ENCODE measurements around the gene DERL3. TPM values are rescaled to one million over a fixed set of nuclear protein-coding genes. Genes with fewer than 3 reads are reported as not detected.

The DERL3 gene
- total RNA-seq, 1 experiment from 2014 or later = 1.0 TPM

DNA sequence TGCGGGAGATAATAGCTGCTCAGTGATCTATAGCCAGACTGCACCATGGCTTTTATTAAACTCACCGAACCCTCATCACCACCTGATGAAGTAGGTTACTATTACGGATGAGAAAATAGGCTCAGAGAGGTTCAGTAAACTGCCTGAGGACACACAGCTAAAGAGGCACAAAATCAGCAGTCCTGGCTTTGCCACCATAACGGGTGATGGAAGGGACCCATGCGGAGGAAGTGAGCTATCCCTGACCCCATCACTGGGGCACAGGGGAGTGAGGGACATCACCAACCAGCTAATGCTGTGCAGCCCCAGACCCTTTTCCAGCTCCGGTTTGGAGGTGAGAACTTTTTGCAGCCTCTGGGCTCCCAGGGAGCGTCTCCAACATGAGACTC is 7.3 kb upstream of the DERL3 start:
- intact Hi-C loops (cut with micrococcal nuclease; ENCODE audit: unreplicated experiment) (loop anchor here (10.0 kb wide), 2 partner anchors 71 to 221 kb away; partner anchors contain the start of gene MMP11), in situ Hi-C loops (cut with HindIII; ENCODE audit: low pct_unique_long_range_greater_than_20kb, low sequenced_read_pairs) (no loop called here)
- no TSS peak for BruUV-seq (replicated peaks)
- Histone ChIP-seq H3K36me3 (ENCODE audit: control insufficient read depth, insufficient read depth, low read length) (no peaks in the 10 kb centered on the region), H3K27ac (ENCODE audit: low read length) (no peak overlapping the region), H3K4me1 (ENCODE audit: control insufficient read depth, insufficient read depth, low read length) (no peaks in the 10 kb centered on the region; the same call in none of the 2 replicates), H3K4me3 (ENCODE audit: low read depth in 2 of 2, low read length in 2 of 2) (no peak overlapping the region), H3K9me3 (ENCODE audit: control insufficient read depth, insufficient read depth, low read depth, low read length) (no peaks in the 10 kb centered on the region), H3K27me3 (ENCODE audit: control insufficient read depth, insufficient read depth, low read length) (no peaks in the 10 kb centered on the region)
- ATAC-seq = no peak
- ChIA-PET CTCF (interaction anchor here (0.5 kb wide), 1 partner anchor 14 kb away, joined by 3 read pairs; no protein-coding TSS in a partner anchor), POLR2A (no interaction called here)
- DNase-seq (ENCODE audit: low read depth, low spot score) = no peak
- TF ChIP-seq CTCF (IDR thresholded peaks at IDR 0.05) (no peak), POLR2AphosphoS5 (IDR thresholded peaks at IDR 0.05; ENCODE audit: low read depth, low read length) (no peak)

- CTCF ChIA-PET = interaction anchor here (0.5 kb wide), 1 partner anchor 15 kb away, joined by 3 read pairs; no protein-coding TSS in a partner anchor
- Histone ChIP-seq H3K9me3 (ENCODE audit: control insufficient read depth, insufficient read depth, low read depth, low read length) (no peaks in the 10 kb centered on the region), H3K27ac (ENCODE audit: low read length) (no peak overlapping the region), H3K36me3 (ENCODE audit: control insufficient read depth, insufficient read depth, low read length) (no peaks in the 10 kb centered on the region), H3K4me1 (ENCODE audit: control insufficient read depth, insufficient read depth, low read length) (no peaks in the 10 kb centered on the region; the same call in none of the 2 replicates), H3K27me3 (ENCODE audit: control insufficient read depth, insufficient read depth, low read length) (no peaks in the 10 kb centered on the region), H3K4me3 (ENCODE audit: low read depth in 2 of 2, low read length in 2 of 2) (no peak overlapping the region)
- BruUV-seq (replicated peaks) = no TSS peak
- POLR2A ChIA-PET = no interaction called here
- ATAC-seq (no peak), DNase-seq (ENCODE audit: low read depth, low spot score) (no peak)
- intact Hi-C loops (cut with micrococcal nuclease; ENCODE audit: unreplicated experiment) = loop anchor here (10.0 kb wide), 2 partner anchors 71 to 221 kb away; partner anchors contain the start of gene MMP11
- TF ChIP-seq TCF7L2 (IDR thresholded peaks at IDR 0.05; ENCODE audit: low read depth, low read length) (no peak), SIN3A (IDR thresholded peaks at IDR 0.05; ENCODE audit: borderline replicate concordance, insufficient read depth, low read depth, low read length) (no peak), CTCF (IDR thresholded peaks at IDR 0.05) (no peak), POLR2AphosphoS5 (IDR thresholded peaks at IDR 0.05; ENCODE audit: low read depth, low read length) (no peak)
- TF ChIP-seq, protein P1, sequence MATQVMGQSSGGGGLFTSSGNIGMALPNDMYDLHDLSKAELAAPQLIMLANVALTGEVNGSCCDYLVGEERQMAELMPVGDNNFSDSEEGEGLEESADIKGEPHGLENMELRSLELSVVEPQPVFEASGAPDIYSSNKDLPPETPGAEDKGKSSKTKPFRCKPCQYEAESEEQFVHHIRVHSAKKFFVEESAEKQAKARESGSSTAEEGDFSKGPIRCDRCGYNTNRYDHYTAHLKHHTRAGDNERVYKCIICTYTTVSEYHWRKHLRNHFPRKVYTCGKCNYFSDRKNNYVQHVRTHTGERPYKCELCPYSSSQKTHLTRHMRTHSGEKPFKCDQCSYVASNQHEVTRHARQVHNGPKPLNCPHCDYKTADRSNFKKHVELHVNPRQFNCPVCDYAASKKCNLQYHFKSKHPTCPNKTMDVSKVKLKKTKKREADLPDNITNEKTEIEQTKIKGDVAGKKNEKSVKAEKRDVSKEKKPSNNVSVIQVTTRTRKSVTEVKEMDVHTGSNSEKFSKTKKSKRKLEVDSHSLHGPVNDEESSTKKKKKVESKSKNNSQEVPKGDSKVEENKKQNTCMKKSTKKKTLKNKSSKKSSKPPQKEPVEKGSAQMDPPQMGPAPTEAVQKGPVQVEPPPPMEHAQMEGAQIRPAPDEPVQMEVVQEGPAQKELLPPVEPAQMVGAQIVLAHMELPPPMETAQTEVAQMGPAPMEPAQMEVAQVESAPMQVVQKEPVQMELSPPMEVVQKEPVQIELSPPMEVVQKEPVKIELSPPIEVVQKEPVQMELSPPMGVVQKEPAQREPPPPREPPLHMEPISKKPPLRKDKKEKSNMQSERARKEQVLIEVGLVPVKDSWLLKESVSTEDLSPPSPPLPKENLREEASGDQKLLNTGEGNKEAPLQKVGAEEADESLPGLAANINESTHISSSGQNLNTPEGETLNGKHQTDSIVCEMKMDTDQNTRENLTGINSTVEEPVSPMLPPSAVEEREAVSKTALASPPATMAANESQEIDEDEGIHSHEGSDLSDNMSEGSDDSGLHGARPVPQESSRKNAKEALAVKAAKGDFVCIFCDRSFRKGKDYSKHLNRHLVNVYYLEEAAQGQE (IDR thresholded peaks at IDR 0.05; ENCODE audit: insufficient read depth in 1 of 2, low read depth in 2 of 2, low read length in 1 of 2) = no peak
- in situ Hi-C loops (cut with HindIII; ENCODE audit: low pct_unique_long_range_greater_than_20kb, low sequenced_read_pairs) = no loop called here
These were observed 6.7 kb upstream of the DERL3 start for GRCh38 chr22:23845265-23846080.
